SK-N-SH treated with all-trans-retinoic acid at 6 μM for 48 hours (cell line): ENCODE data around the gene TMA7B.

Experiments
- ATAC-seq: fragments of 200-7000 bp; cut with Tn5 transposase; 3 replicates; pipeline ENCODE4 v1.9.1; 2020; ENCODE audit warnings: mild to moderate bottlenecking, moderate library complexity
- BACH2 ChIP-seq: fragments of 250-450 bp; sonication (Bioruptor Pico); IDR thresholded peaks from 2 replicates; pipeline ENCODE4 v1.9.0; 2021; ENCODE audit warnings: mild to moderate bottlenecking, borderline replicate concordance
- CREB5 ChIP-seq: fragments of 250-450 bp; sonication (Bioruptor Pico); IDR thresholded peaks from 2 replicates; pipeline ENCODE4 v1.5.1; 2020; ENCODE audit warnings: low read depth, mild to moderate bottlenecking, moderate library complexity
- ESRRG ChIP-seq: fragments of 250-450 bp; sonication (Bioruptor Pico); IDR thresholded peaks from 2 replicates; pipeline ENCODE4 v1.6.1; 2021; ENCODE audit warnings: mild to moderate bottlenecking
- GLIS3 ChIP-seq: fragments of 250-450 bp; sonication (Bioruptor Pico); IDR thresholded peaks from 2 replicates; pipeline ENCODE4 v1.5.0; 2020; ENCODE audit warnings: mild to moderate bottlenecking, moderate library complexity
- ISL1 ChIP-seq: fragments of 250-450 bp; sonication (Bioruptor Pico); IDR thresholded peaks from 2 replicates; pipeline ENCODE4 v2.1.2; 2022; ENCODE audit warnings: mild to moderate bottlenecking, moderate library complexity
- RARB ChIP-seq: fragments of 250-450 bp; sonication (Bioruptor Pico); IDR thresholded peaks from 2 replicates; pipeline ENCODE4 v1.8.0; 2021; ENCODE audit warnings: mild to moderate bottlenecking, moderate library complexity
- SNAI2 ChIP-seq: fragments of 250-450 bp; sonication (Bioruptor Pico); IDR thresholded peaks from 2 replicates; pipeline ENCODE4 v1.5.0; 2020; ENCODE audit warnings: mild to moderate bottlenecking, moderate library complexity
- TCF4 ChIP-seq: fragments of 250-450 bp; sonication (Bioruptor Pico); IDR thresholded peaks from 2 replicates; pipeline ENCODE4 v1.8.0; 2021; ENCODE audit warnings: mild to moderate bottlenecking, moderate library complexity, borderline replicate concordance
- ZC3H10 ChIP-seq: fragments of 250-450 bp; sonication (Bioruptor Pico); IDR thresholded peaks from 2 replicates; pipeline ENCODE4 v1.5.1; 2021; ENCODE audit warnings: mild to moderate bottlenecking, moderate library complexity
- ZFP3 ChIP-seq: fragments of 250-450 bp; sonication (Bioruptor Pico); IDR thresholded peaks from 2 replicates; pipeline ENCODE4 v1.5.0; 2020; ENCODE audit warnings: mild to moderate bottlenecking, moderate library complexity
- ZFP30 ChIP-seq: fragments of 450-650 bp; formaldehyde crosslinking; IDR thresholded peaks from 2 replicates; pipeline ENCODE4 v1.5.0; 2022; ENCODE audit warnings: mild to moderate bottlenecking, moderate library complexity
- ZNF565 ChIP-seq: fragments of 450-650 bp; formaldehyde crosslinking; conservative IDR thresholded peaks from 2 replicates; pipeline ENCODE4 v1.5.0; 2020; ENCODE audit warnings: low read depth, mild to moderate bottlenecking, moderate library complexity
- ZNF70 ChIP-seq: fragments of 450-650 bp; formaldehyde crosslinking; IDR thresholded peaks from 2 replicates; pipeline ENCODE4 v1.5.0; 2020; ENCODE audit warnings: mild to moderate bottlenecking, moderate library complexity
- ZNF8 ChIP-seq: fragments of 450-650 bp; formaldehyde crosslinking; IDR thresholded peaks from 2 replicates; pipeline ENCODE4 v1.5.0; 2020; ENCODE audit warnings: mild to moderate bottlenecking, moderate library complexity
- TF ChIP-seq, protein P1 (sequence below): fragments of 250-450 bp; sonication (Bioruptor Pico); IDR thresholded peaks from 2 replicates; pipeline ENCODE4 v1.8.0; 2020; ENCODE audit warnings: mild to moderate bottlenecking, moderate library complexity, borderline replicate concordance
- TF ChIP-seq, protein P2 (sequence below): fragments of 250-450 bp; sonication (Bioruptor Pico); IDR thresholded peaks from 2 replicates; pipeline ENCODE4 v1.5.0; 2020; ENCODE audit warnings: mild to moderate bottlenecking, moderate library complexity
- TF ChIP-seq, protein P3 (sequence below): fragments of 250-450 bp; sonication (Bioruptor Pico); IDR thresholded peaks from 2 replicates; pipeline ENCODE4 v1.5.1; 2021; ENCODE audit warnings: mild to moderate bottlenecking, moderate library complexity
- TF ChIP-seq, protein P4 (sequence below): fragments of 250-450 bp; sonication (Bioruptor Pico); IDR thresholded peaks from 2 replicates; pipeline ENCODE4 v1.8.0; 2021; ENCODE audit warnings: low read depth, mild to moderate bottlenecking, moderate library complexity, borderline replicate concordance

TMA7B gene

DNA sequence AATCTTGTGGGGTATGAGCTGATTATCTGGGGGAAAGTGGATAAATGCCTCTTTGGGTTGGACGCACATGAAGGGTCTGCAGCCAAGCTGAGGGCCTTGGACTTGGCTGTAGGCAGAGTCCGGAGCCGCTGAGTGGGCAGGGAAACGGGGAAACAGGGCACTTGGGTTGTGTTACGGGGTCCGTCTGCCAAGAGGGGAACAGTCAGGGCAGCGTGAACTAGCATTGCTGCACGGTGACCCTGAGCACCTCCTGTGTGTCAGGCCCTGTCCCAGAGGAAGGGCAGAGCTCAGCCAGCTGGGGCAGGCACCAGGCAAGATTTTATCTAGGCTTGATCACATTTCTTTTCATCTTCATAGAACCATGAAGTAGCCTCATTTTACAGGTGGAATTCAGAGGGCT, 46.4 kb downstream of the TMA7B start:
- no peak for ATAC-seq
- TF ChIP-seq ZNF565 (CRISPR knock-in tag) = no peak
- no peak for TF ChIP-seq ZNF70
- TF ChIP-seq, protein P1, sequence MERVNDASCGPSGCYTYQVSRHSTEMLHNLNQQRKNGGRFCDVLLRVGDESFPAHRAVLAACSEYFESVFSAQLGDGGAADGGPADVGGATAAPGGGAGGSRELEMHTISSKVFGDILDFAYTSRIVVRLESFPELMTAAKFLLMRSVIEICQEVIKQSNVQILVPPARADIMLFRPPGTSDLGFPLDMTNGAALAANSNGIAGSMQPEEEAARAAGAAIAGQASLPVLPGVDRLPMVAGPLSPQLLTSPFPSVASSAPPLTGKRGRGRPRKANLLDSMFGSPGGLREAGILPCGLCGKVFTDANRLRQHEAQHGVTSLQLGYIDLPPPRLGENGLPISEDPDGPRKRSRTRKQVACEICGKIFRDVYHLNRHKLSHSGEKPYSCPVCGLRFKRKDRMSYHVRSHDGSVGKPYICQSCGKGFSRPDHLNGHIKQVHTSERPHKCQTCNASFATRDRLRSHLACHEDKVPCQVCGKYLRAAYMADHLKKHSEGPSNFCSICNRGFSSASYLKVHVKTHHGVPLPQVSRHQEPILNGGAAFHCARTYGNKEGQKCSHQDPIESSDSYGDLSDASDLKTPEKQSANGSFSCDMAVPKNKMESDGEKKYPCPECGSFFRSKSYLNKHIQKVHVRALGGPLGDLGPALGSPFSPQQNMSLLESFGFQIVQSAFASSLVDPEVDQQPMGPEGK = no peak
- TF ChIP-seq, protein P2, sequence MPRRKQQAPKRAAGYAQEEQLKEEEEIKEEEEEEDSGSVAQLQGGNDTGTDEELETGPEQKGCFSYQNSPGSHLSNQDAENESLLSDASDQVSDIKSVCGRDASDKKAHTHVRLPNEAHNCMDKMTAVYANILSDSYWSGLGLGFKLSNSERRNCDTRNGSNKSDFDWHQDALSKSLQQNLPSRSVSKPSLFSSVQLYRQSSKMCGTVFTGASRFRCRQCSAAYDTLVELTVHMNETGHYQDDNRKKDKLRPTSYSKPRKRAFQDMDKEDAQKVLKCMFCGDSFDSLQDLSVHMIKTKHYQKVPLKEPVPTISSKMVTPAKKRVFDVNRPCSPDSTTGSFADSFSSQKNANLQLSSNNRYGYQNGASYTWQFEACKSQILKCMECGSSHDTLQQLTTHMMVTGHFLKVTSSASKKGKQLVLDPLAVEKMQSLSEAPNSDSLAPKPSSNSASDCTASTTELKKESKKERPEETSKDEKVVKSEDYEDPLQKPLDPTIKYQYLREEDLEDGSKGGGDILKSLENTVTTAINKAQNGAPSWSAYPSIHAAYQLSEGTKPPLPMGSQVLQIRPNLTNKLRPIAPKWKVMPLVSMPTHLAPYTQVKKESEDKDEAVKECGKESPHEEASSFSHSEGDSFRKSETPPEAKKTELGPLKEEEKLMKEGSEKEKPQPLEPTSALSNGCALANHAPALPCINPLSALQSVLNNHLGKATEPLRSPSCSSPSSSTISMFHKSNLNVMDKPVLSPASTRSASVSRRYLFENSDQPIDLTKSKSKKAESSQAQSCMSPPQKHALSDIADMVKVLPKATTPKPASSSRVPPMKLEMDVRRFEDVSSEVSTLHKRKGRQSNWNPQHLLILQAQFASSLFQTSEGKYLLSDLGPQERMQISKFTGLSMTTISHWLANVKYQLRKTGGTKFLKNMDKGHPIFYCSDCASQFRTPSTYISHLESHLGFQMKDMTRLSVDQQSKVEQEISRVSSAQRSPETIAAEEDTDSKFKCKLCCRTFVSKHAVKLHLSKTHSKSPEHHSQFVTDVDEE = no peak
- TF ChIP-seq, protein P3, sequence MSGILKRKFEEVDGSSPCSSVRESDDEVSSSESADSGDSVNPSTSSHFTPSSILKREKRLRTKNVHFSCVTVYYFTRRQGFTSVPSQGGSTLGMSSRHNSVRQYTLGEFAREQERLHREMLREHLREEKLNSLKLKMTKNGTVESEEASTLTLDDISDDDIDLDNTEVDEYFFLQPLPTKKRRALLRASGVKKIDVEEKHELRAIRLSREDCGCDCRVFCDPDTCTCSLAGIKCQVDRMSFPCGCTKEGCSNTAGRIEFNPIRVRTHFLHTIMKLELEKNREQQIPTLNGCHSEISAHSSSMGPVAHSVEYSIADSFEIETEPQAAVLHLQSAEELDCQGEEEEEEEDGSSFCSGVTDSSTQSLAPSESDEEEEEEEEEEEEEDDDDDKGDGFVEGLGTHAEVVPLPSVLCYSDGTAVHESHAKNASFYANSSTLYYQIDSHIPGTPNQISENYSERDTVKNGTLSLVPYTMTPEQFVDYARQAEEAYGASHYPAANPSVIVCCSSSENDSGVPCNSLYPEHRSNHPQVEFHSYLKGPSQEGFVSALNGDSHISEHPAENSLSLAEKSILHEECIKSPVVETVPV (CRISPR knock-in tag) = no peak
- TF ChIP-seq ZFP30 (CRISPR knock-in tag) = no peak
- TF ChIP-seq GLIS3 (CRISPR knock-in tag) = no peak
- TF ChIP-seq BACH2 = no peak
- TF ChIP-seq CREB5 (CRISPR knock-in tag) = no peak
- no peak for TF ChIP-seq RARB (CRISPR knock-in tag)

DNA sequence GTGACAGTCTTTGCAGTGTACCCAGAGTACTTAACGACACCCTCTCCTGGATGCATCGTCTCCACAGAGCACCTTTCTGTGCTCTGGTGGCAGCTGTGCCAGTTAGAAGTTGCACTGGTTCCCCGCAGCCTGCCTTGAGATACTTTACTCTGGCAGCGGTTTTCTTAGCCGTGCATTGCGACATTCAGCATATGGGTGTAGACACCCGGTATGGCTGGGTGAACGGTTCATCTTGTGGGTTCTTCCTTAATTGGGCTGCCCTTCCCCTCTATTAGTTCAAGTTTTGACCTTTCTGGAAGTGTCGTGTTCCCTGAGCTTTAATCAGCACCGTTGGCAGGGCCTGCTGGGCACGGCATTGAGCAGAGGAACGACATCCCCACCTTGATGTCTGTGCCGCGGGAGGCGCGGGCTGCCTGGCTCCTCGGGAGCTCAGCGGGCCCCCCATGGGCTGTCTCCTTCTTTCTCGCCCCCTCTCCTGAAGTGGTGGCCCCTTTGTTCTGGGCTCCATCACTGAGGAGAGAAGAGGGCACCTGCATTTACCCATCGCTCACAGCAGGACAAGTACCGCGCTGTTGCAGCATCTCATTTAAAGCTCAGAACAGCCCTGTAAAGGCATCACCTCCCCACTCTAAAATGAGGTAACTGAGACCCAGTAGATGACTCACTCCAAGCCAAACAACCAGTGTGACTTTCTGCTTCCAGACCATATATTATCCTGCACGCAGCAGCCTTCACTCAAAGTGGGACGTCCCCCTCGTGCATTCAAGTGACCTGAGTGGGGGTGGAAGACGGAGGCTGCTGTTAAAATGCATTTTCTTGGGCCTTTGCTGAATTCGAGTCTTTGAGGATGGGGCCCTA, 47.9 kb downstream of the TMA7B start:
- no peak for ATAC-seq

More for the DNA sequence above, 47.9 kb downstream of the TMA7B start:
- TF ChIP-seq ZNF565 (CRISPR knock-in tag) (no peak), ESRRG (CRISPR knock-in tag) (no peak), TCF4 (CRISPR knock-in tag) (no peak), ZNF8 (CRISPR knock-in tag) (no peak), SNAI2 (CRISPR knock-in tag) (no peak), BACH2 (no peak), RARB (CRISPR knock-in tag) (no peak), CREB5 (CRISPR knock-in tag) (no peak), ZC3H10 (CRISPR knock-in tag) (no peak), ZFP3 (no peak), ZFP30 (CRISPR knock-in tag) (no peak), ISL1 (CRISPR knock-in tag) (no peak)
- TF ChIP-seq, protein P2 = no peak
- TF ChIP-seq, protein P4, sequence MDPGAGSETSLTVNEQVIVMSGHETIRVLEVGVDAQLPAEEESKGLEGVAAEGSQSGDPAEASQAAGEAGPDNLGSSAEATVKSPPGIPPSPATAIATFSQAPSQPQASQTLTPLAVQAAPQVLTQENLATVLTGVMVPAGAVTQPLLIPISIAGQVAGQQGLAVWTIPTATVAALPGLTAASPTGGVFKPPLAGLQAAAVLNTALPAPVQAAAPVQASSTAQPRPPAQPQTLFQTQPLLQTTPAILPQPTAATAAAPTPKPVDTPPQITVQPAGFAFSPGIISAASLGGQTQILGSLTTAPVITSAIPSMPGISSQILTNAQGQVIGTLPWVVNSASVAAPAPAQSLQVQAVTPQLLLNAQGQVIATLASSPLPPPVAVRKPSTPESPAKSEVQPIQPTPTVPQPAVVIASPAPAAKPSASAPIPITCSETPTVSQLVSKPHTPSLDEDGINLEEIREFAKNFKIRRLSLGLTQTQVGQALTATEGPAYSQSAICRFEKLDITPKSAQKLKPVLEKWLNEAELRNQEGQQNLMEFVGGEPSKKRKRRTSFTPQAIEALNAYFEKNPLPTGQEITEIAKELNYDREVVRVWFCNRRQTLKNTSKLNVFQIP (CRISPR knock-in tag) = no peak
- TF ChIP-seq, protein P3 (CRISPR knock-in tag) = no peak
